Fibroblast of lung (primary cell): Measurements from ENCODE around the gene HIBADH.

Source experiments
- EZH2 ChIP-seq: IDR thresholded peaks from 2 replicates; pipeline ENCODE4 v1.5.1; 2012; ENCODE audit warnings: low read length, control low read depth, mild to moderate bottlenecking; ENCODE audit errors: missing control alignments
- TF ChIP-seq, protein P1 (sequence below), 2 donors: IDR thresholded peaks in 1 of 2; conservative IDR thresholded peaks in 1 of 2; 1 replicate in 1 of 2; 2 replicates in 1 of 2; pipeline ENCODE4 v1.5.1; 2011 to 2012; ENCODE audit warnings: low read length in 2 of 2, control low read depth in 1 of 2, inconsistent platforms in 1 of 2, low read depth in 1 of 2, mild to moderate bottlenecking in 1 of 2

DNA sequence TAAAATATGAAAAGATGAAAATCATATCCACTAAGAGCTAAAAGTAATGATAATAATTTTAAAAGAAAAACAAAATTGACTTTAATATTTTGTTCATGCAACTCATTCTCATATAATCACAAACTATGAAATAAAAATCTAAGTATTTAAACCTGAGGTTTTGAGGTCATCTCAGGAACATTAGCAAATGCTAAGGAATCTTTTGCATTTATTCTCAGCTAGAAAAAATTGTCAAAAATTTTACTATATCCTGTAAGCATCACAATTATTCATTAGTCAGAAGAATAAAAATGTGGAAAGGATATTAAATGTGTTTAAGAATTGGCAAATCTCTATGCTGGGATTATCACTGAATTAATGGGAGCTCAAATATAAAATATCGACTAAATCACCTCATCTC is 40.5 kb upstream of the HIBADH start:
- TF ChIP-seq, protein P1, sequence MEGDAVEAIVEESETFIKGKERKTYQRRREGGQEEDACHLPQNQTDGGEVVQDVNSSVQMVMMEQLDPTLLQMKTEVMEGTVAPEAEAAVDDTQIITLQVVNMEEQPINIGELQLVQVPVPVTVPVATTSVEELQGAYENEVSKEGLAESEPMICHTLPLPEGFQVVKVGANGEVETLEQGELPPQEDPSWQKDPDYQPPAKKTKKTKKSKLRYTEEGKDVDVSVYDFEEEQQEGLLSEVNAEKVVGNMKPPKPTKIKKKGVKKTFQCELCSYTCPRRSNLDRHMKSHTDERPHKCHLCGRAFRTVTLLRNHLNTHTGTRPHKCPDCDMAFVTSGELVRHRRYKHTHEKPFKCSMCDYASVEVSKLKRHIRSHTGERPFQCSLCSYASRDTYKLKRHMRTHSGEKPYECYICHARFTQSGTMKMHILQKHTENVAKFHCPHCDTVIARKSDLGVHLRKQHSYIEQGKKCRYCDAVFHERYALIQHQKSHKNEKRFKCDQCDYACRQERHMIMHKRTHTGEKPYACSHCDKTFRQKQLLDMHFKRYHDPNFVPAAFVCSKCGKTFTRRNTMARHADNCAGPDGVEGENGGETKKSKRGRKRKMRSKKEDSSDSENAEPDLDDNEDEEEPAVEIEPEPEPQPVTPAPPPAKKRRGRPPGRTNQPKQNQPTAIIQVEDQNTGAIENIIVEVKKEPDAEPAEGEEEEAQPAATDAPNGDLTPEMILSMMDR (conservative IDR thresholded peaks at IDR 0.05 in 1 of 2, IDR thresholded peaks at IDR 0.05 in 1 of 2; ENCODE audit: low read depth in 1 of 2, low read length in 2 of 2), result no peak
- TF ChIP-seq EZH2, result no peak
